LNCaP clone FGC (cell line): ENCODE data around the gene RBM5.
A peak's percentile ranks its signal among the peaks of the same experiment; 100 is the strongest.

Experiments
- DNase-seq: peaks from one replicate; pipeline ENCODE4 v3.0.0-alpha.2; 2011; ENCODE audit warnings: low read depth
- H3K4me3 ChIP-seq: 2 replicates; pipeline ENCODE4 v1.5.1; 2011; ENCODE audit warnings: mild to moderate bottlenecking, low read depth, low read length, control low read depth
- CTCF ChIP-seq: IDR thresholded peaks from 2 replicates; pipeline ENCODE4 v1.5.1; 2012; ENCODE audit warnings: mild to moderate bottlenecking; ENCODE audit not compliant: control insufficient read depth, insufficient read depth; ENCODE audit errors: extremely low read depth

The RBM5 gene

DNA sequence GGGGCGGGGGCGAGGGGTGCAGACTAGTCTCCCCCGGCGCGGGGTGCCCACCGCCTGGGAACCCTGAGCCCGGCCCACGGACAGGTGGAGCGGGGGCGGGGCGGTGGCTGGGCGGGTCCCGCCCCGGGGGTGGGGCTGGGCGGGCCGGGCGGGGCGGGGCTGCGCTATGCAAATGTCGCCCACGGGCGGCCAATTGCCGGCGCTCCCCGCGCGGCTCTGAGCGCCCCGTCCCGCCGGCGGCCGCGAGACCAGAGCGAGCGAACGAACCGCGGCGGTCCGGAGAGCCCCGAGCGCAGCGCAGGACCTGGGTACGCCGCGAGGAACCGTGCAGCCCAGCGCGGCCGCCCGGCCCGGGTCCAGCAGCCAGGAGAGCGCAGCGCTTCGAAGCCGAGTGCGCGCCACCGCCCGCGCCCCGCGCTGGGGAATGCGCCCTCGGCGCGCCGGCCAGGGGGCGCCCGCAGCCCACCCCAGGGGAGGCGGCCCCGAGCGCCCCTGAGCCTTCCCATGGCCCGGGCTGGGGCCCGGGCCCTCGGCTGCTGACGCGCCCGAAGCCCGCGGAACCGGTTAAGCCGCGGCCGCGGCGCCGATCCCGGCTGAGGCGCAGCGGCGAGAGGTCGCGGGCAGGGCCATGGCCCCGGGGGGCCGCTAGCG, 66.2 kb downstream of the RBM5 start, which contains the start of gene SEMA3F:
Gene SEMA3F, plus strand, starts transcription at position 485 of the 651 bp plus-strand sequence. CDS start 4,299 bp downstream, outside the sequence.
- H3K4me3 ChIP-seq, result peak within 1 kb of the TSS; percentile 62
- DNase-seq, result peak; percentile 27
- TF ChIP-seq CTCF, result peak; percentile 29; the same call in 1 of the 2 replicates

GRCh38 chr3:50155491-50155878, 66.8 kb downstream of the RBM5 start:
- no peak for DNase-seq
- no peak for TF ChIP-seq CTCF
- peak overlapping the region; percentile 62 for H3K4me3 ChIP-seq

DNA sequence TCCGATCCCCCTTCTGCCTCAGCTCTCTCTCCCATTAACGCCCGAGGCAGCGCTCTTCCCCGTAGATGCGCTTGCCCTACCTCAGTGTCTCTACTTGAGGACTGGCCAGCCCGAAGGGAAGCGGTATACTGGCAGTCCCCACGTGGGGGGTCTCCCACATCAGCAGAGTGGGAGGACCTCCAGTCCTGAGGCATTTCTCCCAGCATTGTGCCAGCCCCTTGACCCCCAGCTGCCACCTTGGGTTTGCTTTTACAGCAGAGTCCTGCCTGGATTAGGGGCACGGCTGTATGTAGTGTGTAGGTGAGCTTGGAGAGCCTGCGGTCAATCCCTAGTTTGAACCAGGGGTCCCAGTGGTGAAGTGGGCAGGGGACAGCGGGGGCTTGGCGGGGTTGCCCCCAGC, 67.2 kb downstream of the RBM5 start:
- H3K4me3 ChIP-seq, result peak overlapping the region; percentile 62
- no peak for TF ChIP-seq CTCF

DNA sequence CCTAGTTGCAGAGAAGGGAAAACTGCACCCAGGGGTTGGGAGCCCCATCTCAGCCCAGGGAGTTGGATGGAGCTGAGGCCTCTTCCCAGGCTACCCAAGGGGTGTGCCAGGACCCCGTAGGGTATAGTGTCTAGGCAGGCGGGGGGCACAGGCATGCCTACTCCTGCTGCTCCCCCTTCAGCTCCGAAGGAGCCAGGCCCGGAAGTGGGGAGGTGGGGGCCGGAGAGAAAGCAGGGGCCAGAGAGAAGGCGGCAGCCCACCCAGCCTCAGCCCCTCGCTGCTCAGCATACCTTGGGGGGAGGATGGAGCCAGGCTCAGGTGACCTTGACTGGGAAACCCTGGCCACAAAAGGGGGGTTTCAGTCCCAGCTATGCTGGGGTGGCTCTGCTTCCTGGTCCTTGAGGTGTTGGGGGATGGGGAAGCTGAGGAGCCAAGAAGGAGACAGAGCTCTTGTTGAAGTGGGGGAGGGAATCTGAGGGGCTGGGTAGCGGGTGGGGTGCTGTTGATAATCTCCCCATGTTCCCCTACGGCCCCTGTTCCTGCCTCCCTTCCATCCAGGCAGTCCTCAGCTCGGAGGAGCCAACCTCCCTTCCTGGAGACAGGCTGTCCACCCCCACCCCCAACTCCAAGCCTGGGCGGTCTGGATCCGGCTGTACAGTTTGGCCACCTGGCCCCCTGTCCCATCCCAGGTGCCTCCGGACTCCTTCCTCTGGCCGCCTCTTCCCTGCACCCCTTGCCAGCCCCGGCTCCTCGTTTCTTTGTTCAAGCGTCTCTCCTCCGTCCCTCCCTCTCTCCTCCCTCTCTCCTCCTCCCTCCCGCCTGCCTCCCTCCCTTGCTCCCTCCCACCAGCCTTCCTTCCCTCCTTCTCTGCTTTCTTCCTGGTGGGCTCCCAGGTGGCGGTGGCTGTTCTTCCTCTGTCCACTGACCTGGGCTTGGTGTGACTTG, 68.1 kb downstream of the RBM5 start:
- peak overlapping the region; percentile 62 for H3K4me3 ChIP-seq
- DNase-seq, result no peak
- TF ChIP-seq CTCF, result no peak

More for the DNA sequence above, 67.2 kb downstream of the RBM5 start:
- DNase-seq, result no peak

DNA sequence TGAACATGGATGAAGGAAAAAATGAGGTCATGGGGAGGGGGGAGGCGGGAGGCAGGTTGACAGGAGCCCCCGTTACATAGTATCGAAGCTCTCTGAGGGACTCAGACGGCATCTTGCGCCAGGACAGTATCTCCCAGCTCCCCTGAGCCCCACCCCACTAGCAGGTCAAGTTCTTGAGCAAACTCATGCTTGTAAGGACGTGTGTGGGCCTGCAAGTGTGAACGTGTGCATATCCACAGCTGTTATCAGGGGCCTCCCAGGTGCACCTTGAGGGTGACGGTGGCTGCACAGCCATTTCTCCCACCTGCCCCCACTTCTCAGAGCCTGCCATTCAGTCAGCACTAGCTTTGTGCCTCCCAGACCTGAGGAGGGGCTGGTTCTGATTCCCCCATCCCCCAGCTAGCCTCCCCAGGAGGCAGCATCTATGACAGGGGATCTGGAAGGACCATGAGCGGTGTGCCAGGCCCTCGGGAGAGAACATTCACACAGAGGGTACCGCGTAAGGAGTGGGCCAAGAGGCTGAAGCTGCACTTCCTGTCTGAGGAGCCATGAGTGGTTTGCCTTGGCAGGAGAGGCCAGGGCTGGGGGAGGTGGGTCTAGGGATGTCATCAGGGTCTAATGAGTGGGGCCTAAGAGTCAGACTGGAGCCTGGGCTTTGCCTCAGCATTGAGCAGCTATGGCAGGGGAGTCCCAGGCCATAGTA, 69.3 kb downstream of the RBM5 start:
- no peak overlapping the region for H3K4me3 ChIP-seq
- no peak for DNase-seq
- TF ChIP-seq CTCF, result no peak

- no peak for DNase-seq
- no peak for TF ChIP-seq CTCF
These were observed 69.9 kb downstream of the RBM5 start for GRCh38 chr3:50158530-50159146.

More at GRCh38 chr3:50158530-50159146, 69.9 kb downstream of the RBM5 start:
- no peak overlapping the region for H3K4me3 ChIP-seq
